Small intestine (tissue), 7 donors: Measurements from ENCODE around the gene PDE11A. TPM values are rescaled to one million over a fixed set of nuclear protein-coding genes. Genes with fewer than 3 reads are reported as not detected.

Source experiments
- DNase-seq, 2 donors: peaks; one replicate each; pipeline versions ENCODE4 v3.0.0 to v3.0.0-alpha.2; 2013
- FAIRE-seq: peaks from 2 replicates; lab custom pipeline; 2012; peaks lifted over from hg19 to GRCh38; lab: Jason Lieb, UNC
- H3K27ac ChIP-seq, 3 donors: one replicate each; pipeline ENCODE4 v1.5.1; 2013; ENCODE audit warnings: low read length in 2 of 3, mild to moderate bottlenecking in 2 of 3, control low read depth in 1 of 3, inconsistent platforms in 1 of 3, low read depth in 1 of 3, moderate library complexity in 1 of 3
- H3K27me3 ChIP-seq, 3 donors: one replicate each; pipeline ENCODE4 v1.6.1; 2013; ENCODE audit warnings: low read length in 3 of 3, inconsistent platforms in 1 of 3; ENCODE audit not compliant: control insufficient read depth in 3 of 3, insufficient read depth in 3 of 3
- H3K36me3 ChIP-seq, 3 donors: one replicate each; pipeline ENCODE4 v1.6.1; 2013; ENCODE audit warnings: low read length in 3 of 3, inconsistent platforms in 1 of 3, low read depth in 1 of 3, mild to moderate bottlenecking in 1 of 3, moderate library complexity in 1 of 3; ENCODE audit not compliant: control insufficient read depth in 3 of 3, insufficient read depth in 2 of 3
- H3K4me1 ChIP-seq, 3 donors: one replicate each; pipeline ENCODE4 v1.6.1; 2013; ENCODE audit warnings: low read length in 2 of 3, inconsistent platforms in 1 of 3, low read depth in 1 of 3, mild to moderate bottlenecking in 1 of 3, moderate library complexity in 1 of 3; ENCODE audit not compliant: control insufficient read depth in 3 of 3, insufficient read depth in 2 of 3
- H3K4me3 ChIP-seq, 3 donors: one replicate each; pipeline ENCODE4 v1.5.1; 2013; ENCODE audit warnings: low read length in 3 of 3, control low read depth in 1 of 3, inconsistent platforms in 1 of 3, low read depth in 1 of 3, mild to moderate bottlenecking in 1 of 3, moderate library complexity in 1 of 3
- H3K9me3 ChIP-seq, 2 donors: one replicate each; pipeline ENCODE4 v1.6.1; 2013; ENCODE audit warnings: low read depth in 1 of 2, low read length in 1 of 2; ENCODE audit not compliant: control insufficient read depth in 2 of 2, insufficient read depth in 1 of 2
- WGBS, 3 donors: extraction: QIAGEN DNeasy Blood & Tissue Kit; methylation state at CpG; one replicate each; pipeline ENCODE4 v1.1.7; 2013; 5-methylcytosine and 5-hydroxymethylcytosine counted together
- polyA plus RNA-seq, 4 donors: library from polyadenylated mRNA; stranded (reverse) in 3 of 4; unstranded in 1 of 4; fragments of 200-250 nt in 3 of 4; fragments of 120-200 nt in 1 of 4; gene quantifications; one replicate each; pipeline versions ENCODE4 v1.2.1 to v1.2.3, GENCODE V29; 2013
- donor health status: healthy with polysubstance abuse.
- donor health status: control.
- donor health status: control.
- donor health status: Bipolar disorder and iron deficiency.
- donor health status: healthy.

The PDE11A gene
- polyA plus RNA-seq, 4 donors = 0.27 to 3.8 (median 0.84) TPM

DNA sequence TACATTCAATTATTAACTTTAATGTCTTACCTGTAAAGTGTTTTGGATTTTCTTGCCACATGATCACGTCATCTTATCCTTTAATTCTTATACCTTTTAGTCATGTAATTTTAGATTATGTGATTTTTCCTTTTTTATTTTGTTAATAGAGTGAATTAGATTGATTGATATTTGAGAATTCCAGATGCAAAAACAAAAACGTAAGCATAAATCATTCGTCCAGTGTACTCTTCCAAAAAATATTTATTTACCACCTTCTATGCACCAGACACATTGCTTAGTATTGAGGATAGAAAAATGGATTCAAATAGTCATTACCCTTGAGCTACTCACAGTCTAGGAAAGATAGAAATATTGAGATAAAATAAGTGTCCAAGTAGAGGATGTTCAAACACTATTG is 249.6 kb downstream of the PDE11A start:
- no peak for FAIRE-seq
- Histone ChIP-seq H3K9me3 (no peaks in the 10 kb centered on the region), H3K4me3 (no peak overlapping the region), H3K36me3 (no peaks in the 10 kb centered on the region), H3K27me3 (no peaks in the 10 kb centered on the region), H3K27ac (no peak overlapping the region), H3K4me1 (no peaks in the 10 kb centered on the region)
- DNase-seq = no peak
- 83 to 87% (median 85%) methylated on average over 3 of the region's 3 CpGs for WGBS, 3 donors

DNA sequence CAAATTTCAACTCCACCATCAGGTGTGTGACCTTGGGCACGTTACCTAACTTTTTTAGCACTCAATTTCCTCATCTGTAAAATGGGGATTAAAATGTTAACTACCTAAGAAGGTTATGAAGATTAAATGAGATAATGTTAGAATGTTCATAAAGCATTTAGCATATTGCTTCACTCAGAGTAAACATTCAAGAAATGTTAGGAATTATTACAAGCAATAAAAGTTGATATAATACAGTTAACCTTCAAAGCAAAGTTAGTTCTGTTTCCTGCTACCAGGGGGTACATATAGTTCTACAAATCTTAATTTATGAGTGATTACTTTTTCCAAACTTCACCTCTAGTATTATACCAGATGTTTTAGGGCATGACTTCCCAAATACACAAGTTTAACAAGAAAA is 254.2 kb downstream of the PDE11A start:
- Histone ChIP-seq H3K27ac (no peak overlapping the region), H3K36me3 (no peaks in the 10 kb centered on the region), H3K4me1 (no peaks in the 10 kb centered on the region), H3K9me3 (no peaks in the 10 kb centered on the region), H3K27me3 (no peaks in the 10 kb centered on the region), H3K4me3 (no peak overlapping the region)
- WGBS, 3 donors = 22 to 53% (median 31%) methylated on average over 1 of the region's 1 CpG
- FAIRE-seq (no peak), DNase-seq (no peak)

DNA sequence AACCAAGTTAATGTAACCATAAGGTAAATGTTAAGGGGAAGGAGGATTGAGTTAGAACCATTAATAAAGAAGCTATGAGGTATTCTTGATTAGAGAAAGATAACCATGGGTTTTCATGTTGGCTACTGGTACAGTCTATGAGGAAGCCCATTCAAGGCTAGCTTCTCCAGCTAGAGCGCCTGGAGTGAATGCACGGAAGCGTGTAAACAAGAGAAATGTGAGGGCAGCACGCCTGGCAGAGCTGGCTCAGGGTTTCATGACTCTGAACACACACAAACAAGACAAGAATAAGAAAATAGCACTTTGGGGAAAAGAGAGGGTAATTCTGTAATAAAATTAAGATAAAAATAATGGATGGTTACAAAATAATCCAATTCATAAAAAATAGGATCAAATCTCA is 255.3 kb downstream of the PDE11A start:
- FAIRE-seq (no peak), DNase-seq (no peak)
- H3K9me3 ChIP-seq = no peaks in the 10 kb centered on the region
- H3K27me3 ChIP-seq = peaks cover 0 to 3% (median 0%) of the 10 kb centered on the region in 3 donors
- H3K27ac ChIP-seq = no peak overlapping the region
- H3K4me1 ChIP-seq = no peaks in the 10 kb centered on the region
- H3K4me3 ChIP-seq = no peak overlapping the region
- H3K36me3 ChIP-seq = no peaks in the 10 kb centered on the region
- WGBS, 3 donors = 74 to 92% (median 83%) methylated on average over 4 of the region's 4 CpGs

DNA sequence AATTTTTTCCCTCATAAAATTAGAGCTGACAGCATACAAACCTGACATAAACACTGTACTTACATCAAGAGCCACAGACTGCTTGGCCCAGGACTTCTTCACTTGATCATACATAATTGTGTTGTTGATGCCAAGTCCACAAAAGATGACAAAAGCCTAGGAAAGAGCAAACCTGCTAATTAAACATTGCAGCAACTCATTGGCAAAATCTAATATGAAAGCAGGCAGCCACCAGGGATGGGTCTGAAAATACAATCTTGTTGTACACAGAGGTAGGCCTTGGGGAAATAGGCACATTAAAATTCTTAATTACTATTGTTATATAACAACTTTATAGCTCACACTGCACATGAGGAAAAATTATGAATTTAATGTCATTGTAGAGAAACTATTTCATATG is 255.8 kb downstream of the PDE11A start:
- no peak overlapping the region for H3K4me3 ChIP-seq
- no peak for DNase-seq
- no peaks in the 10 kb centered on the region for H3K4me1 ChIP-seq
- no peak overlapping the region for H3K27ac ChIP-seq
- peaks cover 0 to 3% (median 0%) of the 10 kb centered on the region in 3 donors for H3K27me3 ChIP-seq
- no peak for FAIRE-seq
- no peaks in the 10 kb centered on the region for H3K36me3 ChIP-seq
- no peaks in the 10 kb centered on the region for H3K9me3 ChIP-seq

- Histone ChIP-seq H3K36me3 (no peaks in the 10 kb centered on the region), H3K4me3 (no peak overlapping the region), H3K27me3 (peaks cover 0 to 3% (median 0%) of the 10 kb centered on the region in 3 donors), H3K9me3 (no peaks in the 10 kb centered on the region), H3K27ac (no peak overlapping the region), H3K4me1 (peaks cover 0 to 5% (median 0%) of the 10 kb centered on the region in 3 donors)
- no peak for DNase-seq
- 87 to 100% (median 89%) methylated on average over 2 of the region's 2 CpGs for WGBS, 3 donors
- FAIRE-seq = no peak
These were observed 259.7 kb downstream of the PDE11A start for GRCh38 chr2:177812713-177813396.

DNA sequence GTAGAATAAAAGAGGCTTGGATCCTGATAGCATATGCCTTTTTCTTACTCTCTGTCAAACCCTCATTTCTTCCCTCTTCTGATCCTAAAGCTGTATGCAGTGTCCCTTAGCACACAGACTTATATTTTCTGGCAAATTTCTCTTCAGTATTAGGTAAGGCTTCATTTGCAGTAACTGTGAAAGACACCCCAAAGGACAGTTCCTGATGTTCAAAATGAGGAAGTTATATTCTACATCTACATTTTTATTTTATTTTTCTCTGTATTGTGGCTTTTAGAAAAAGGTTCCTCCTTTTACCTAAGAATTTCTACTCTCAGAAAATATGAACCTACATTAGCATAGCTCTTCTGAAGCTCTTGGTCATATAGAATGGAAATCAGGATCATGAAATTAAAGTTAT is 261.7 kb downstream of the PDE11A start:
- Histone ChIP-seq H3K27me3 (peaks cover 0 to 3% (median 0%) of the 10 kb centered on the region in 3 donors), H3K36me3 (no peaks in the 10 kb centered on the region), H3K9me3 (no peaks in the 10 kb centered on the region), H3K4me3 (no peak overlapping the region), H3K4me1 (peaks cover 0 to 5% (median 0%) of the 10 kb centered on the region in 3 donors), H3K27ac (no peak overlapping the region)
- DNase-seq (no peak), FAIRE-seq (no peak)

DNA sequence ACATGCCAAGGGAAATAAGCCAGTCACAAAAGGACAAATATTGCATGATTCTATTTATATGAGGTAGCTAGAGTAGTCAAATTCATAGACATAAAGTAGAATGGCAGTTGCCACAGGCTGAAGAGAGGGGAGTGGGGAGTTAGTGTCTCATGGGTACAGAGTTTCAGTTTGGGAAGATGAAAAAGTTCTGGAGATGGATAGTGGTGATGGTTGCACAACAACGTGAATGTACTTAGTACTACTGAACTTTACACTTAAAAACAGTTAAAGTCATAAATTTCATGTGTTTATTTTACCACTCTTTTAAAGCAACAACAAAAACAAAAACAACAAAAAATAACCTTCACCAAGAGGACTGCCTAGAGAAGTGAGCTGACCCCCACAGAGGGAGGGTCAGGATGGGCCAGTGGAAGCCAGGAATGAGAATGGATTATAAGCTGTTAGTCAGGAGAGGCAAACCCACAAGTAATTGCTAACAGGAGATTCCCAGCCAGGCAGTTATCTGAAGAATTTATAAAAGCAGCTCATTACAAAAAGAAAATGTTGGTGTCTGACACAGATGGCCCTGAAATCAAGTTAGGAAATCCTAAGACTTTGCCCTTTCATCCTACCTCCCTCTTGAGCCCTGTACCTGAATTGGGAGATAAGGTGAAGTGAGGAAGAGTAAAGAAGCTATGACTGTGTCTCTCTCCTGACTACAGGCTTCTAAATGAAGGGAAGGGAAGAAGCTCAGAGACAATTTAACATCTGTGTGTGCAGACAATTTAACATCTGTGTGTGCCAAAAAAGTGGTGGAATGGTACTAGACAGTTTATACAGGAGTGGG is 263.4 kb downstream of the PDE11A start:
- Histone ChIP-seq H3K4me3 (no peak overlapping the region), H3K27me3 (peaks cover 0 to 3% (median 0%) of the 10 kb centered on the region in 3 donors), H3K9me3 (no peaks in the 10 kb centered on the region), H3K4me1 (peaks cover 0 to 5% (median 0%) of the 10 kb centered on the region in 3 donors), H3K36me3 (no peaks in the 10 kb centered on the region), H3K27ac (peak overlapping the region in 1 of 3 donors; percentile 18)
- FAIRE-seq (no peak), DNase-seq (peak in 1 of 2 donors; percentile 67)
- WGBS, 3 donors = 17 to 53% (median 26%) methylated on average over 1 of the region's 1 CpG

DNA sequence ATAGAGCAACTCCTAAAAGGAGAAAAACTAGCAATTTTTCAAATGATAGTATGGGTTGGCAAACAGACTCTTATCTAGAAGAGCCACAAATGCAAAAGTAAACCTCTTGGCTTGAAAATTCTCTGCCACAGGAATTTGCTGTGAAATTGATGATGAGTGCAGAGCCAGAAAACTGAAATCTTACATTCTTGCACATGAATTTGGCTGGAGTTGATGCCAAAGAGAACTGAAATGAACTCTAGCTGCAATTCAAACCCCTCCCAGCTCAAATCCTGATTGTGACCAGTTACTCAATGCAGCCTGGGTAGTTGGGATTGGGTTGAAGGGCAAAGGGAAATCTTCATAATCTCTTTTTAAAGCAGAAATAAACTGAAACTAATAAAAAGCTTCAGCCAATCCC is 266.6 kb downstream of the PDE11A start:
- FAIRE-seq (no peak), DNase-seq (no peak)
- H3K27me3 ChIP-seq = no peaks in the 10 kb centered on the region
- H3K27ac ChIP-seq = no peak overlapping the region
- peaks cover 0 to 5% (median 0%) of the 10 kb centered on the region in 3 donors for H3K4me1 ChIP-seq
- no peaks in the 10 kb centered on the region for H3K36me3 ChIP-seq
- no peak overlapping the region for H3K4me3 ChIP-seq
- no peaks in the 10 kb centered on the region for H3K9me3 ChIP-seq
